Trophoblast cell (in vitro differentiated cells and primary cell): ENCODE data around the gene SCNM1.

ENCODE experiments used
- DNase-seq, 2 donors: peaks; one replicate each; pipeline ENCODE4 v3.0.0-alpha.2; 2016
- H2AFZ ChIP-seq: 2 replicates; pipeline ENCODE4 v1.6.1; 2013; ENCODE audit warnings: low read length, moderate library complexity, mild to moderate bottlenecking; ENCODE audit not compliant: insufficient read depth, poor library complexity
- H2AK5ac ChIP-seq: 2 replicates; pipeline ENCODE4 v1.6.1; 2013; ENCODE audit warnings: mild to moderate bottlenecking, low read length
- H2BK120ac ChIP-seq: 2 replicates; pipeline ENCODE4 v1.6.1; 2013; ENCODE audit warnings: low read length, mild to moderate bottlenecking, moderate library complexity; ENCODE audit not compliant: insufficient read depth, poor library complexity
- H2BK12ac ChIP-seq: 2 replicates; pipeline ENCODE4 v1.6.1; 2013; ENCODE audit warnings: mild to moderate bottlenecking, low read length, moderate library complexity
- H2BK5ac ChIP-seq: 2 replicates; pipeline ENCODE4 v1.6.1; 2013; ENCODE audit warnings: low read length, low read depth, moderate library complexity, mild to moderate bottlenecking; ENCODE audit not compliant: poor library complexity
- H3K14ac ChIP-seq: 2 replicates; pipeline ENCODE4 v1.6.1; 2013; ENCODE audit warnings: mild to moderate bottlenecking, low read length
- H3K18ac ChIP-seq: 2 replicates; pipeline ENCODE4 v1.6.1; 2013; ENCODE audit warnings: mild to moderate bottlenecking, low read length
- H3K23ac ChIP-seq: 2 replicates; pipeline ENCODE4 v1.6.1; 2013; ENCODE audit warnings: low read length
- H3K27ac ChIP-seq: 2 replicates; pipeline ENCODE4 v1.5.1; 2013; ENCODE audit warnings: low read depth, mild to moderate bottlenecking, inconsistent platforms, low read length, moderate library complexity
- H3K27me3 ChIP-seq: 2 replicates; pipeline ENCODE4 v1.6.1; 2013; ENCODE audit warnings: inconsistent platforms, mild to moderate bottlenecking, low read length, moderate library complexity; ENCODE audit not compliant: insufficient read depth
- H3K36me3 ChIP-seq, 2 experiments: 1 replicate in 1 of 2; 2 replicates in 1 of 2; pipeline ENCODE4 v1.6.1; 2013; ENCODE audit warnings: low read length in 2 of 2, mild to moderate bottlenecking in 2 of 2, moderate library complexity in 1 of 2; ENCODE audit not compliant: insufficient read depth in 2 of 2, control insufficient read depth in 1 of 2
- H3K4ac ChIP-seq: 2 replicates; pipeline ENCODE4 v1.6.1; 2013; ENCODE audit warnings: low read depth, mild to moderate bottlenecking, low read length, moderate library complexity
- H3K4me1 ChIP-seq, 2 experiments: 1 replicate in 1 of 2; 2 replicates in 1 of 2; pipeline ENCODE4 v1.6.1; 2013; ENCODE audit warnings: low read length in 2 of 2, mild to moderate bottlenecking in 2 of 2, moderate library complexity in 1 of 2; ENCODE audit not compliant: insufficient read depth in 2 of 2, control insufficient read depth in 1 of 2
- H3K4me2 ChIP-seq: 2 replicates; pipeline ENCODE4 v1.6.1; 2013; ENCODE audit warnings: inconsistent platforms, mild to moderate bottlenecking, low read length, moderate library complexity
- H3K4me3 ChIP-seq: 2 replicates; pipeline ENCODE4 v1.5.1; 2013; ENCODE audit warnings: mild to moderate bottlenecking, low read depth, low read length, inconsistent platforms
- H3K79me1 ChIP-seq: one replicate; pipeline ENCODE4 v1.6.1; 2013; ENCODE audit warnings: low read length
- H3K79me2 ChIP-seq: 2 replicates; pipeline ENCODE4 v1.6.1; 2013; ENCODE audit warnings: low read length, mild to moderate bottlenecking; ENCODE audit not compliant: control insufficient read depth, insufficient read depth, poor library complexity
- H3K9ac ChIP-seq: 2 replicates; pipeline ENCODE4 v1.6.1; 2013; ENCODE audit warnings: mild to moderate bottlenecking, low read length
- H3K9me3 ChIP-seq: 2 replicates; pipeline ENCODE4 v1.6.1; 2013; ENCODE audit warnings: low read depth, mild to moderate bottlenecking, control low read depth, inconsistent platforms, low read length; ENCODE audit not compliant: insufficient read depth
- H4K12ac ChIP-seq: 2 replicates; pipeline ENCODE4 v1.6.1; 2013; ENCODE audit warnings: low read depth, mild to moderate bottlenecking, low read length, moderate library complexity
- H4K8ac ChIP-seq: 2 replicates; pipeline ENCODE4 v1.6.1; 2013; ENCODE audit warnings: low read depth, mild to moderate bottlenecking, low read length, moderate library complexity
- H4K91ac ChIP-seq: one replicate; pipeline ENCODE4 v1.6.1; 2013; ENCODE audit warnings: low read depth, mild to moderate bottlenecking, low read length, moderate library complexity
- WGBS: extraction: QIAGEN DNeasy Blood & Tissue Kit; methylation state at CpG from one replicate; pipeline ENCODE4 v1.1.7; 2013; ENCODE audit warnings: missing lambda C conversion rate; ENCODE audit not compliant: insufficient read length, insufficient coverage; ENCODE audit errors: extremely low coverage; 5-methylcytosine and 5-hydroxymethylcytosine counted together

The SCNM1 gene

DNA sequence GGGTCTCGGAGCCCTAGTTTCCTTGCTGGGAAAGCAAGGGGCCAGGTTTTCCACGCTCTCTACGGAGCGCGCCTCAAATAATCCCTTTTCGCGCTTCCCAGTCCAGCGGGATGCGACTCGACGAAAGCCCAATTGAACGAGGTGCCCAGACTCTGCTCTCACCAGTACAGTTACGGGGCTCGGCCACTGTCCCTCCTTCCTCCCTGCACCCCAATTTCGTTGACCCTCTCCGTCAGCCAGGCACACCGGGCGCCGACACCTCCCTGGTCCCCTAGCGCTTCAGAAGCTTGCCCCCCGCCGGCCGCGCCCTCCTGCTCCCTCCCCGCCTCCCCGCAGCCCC is 19.9 kb upstream of the SCNM1 start:
- H3K4me3 ChIP-seq = peak overlapping the region; percentile 82
- DNase-seq = no peak
- no CpG with 5 or more reads among the region's 26 CpGs for WGBS
- peak overlapping the region; percentile 92 for H3K4me2 ChIP-seq
- H4K91ac ChIP-seq = no peak overlapping the region
- H3K79me1 ChIP-seq = peaks cover 2% of the 10 kb centered on the region
- H2AFZ ChIP-seq = peak overlapping the region; percentile 50
- H3K14ac ChIP-seq = no peak overlapping the region
- no peak overlapping the region for H4K8ac ChIP-seq
- H3K9me3 ChIP-seq = no peaks in the 10 kb centered on the region
- no peak overlapping the region for H3K18ac ChIP-seq
- no peak overlapping the region for H4K12ac ChIP-seq
- no peak overlapping the region for H2BK5ac ChIP-seq
- H3K79me2 ChIP-seq = no peaks in the 10 kb centered on the region
- H2BK12ac ChIP-seq = no peak overlapping the region
- H3K27ac ChIP-seq = no peak overlapping the region
- H3K9ac ChIP-seq = peak overlapping the region; percentile 52
- no peak overlapping the region for H3K23ac ChIP-seq
- no peak overlapping the region for H2AK5ac ChIP-seq
- H3K4ac ChIP-seq = no peak overlapping the region
- H3K27me3 ChIP-seq = peaks cover 16% of the 10 kb centered on the region
- no peak overlapping the region for H2BK120ac ChIP-seq
- no peaks in the 10 kb centered on the region for H3K36me3 ChIP-seq
- peaks cover 8 to 15% of the 10 kb centered on the region in 2 experiments for H3K4me1 ChIP-seq

DNA sequence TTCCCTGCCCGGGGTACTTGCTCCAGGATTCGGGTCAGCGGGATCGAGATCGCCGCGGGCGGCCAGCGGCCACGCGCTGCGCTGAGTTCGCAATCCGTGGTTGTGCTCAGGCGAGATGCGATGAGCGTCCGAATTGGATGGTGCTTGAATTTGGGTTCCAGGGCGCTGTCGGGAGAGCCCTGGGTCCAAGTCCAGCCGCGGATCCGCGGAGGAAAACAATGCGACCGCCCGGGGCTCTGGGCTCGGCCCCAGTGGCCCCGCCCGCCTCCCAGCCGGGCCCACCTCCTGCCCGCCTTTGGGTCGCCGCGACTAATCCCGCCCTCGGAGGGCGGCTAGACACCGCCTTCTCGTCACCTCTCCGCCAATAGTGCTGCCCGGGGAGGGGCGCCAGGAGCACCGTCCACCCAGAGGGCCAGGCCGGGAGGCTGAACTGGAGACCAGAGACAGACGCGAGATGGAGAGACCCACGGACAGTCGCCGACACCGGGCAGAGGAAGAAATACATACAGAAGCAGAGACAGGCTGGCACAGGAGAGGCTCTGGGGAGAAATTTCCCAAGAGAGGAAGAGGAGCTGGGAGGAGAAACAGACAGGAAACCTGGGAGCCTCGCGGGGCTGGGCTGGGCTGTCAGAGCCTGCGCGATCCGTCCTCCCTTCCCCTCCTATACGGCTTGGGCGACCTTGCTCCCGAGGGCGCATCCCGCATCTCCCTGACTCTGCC is 19.4 kb upstream of the SCNM1 start, which contains the start of gene SEMA6C:
TSS of gene SEMA6C (minus strand) at position 220 of the 720 bp plus-strand sequence. CDS start 4,010 bp downstream, outside the sequence.
- peak within 1 kb of the TSS; percentile 50 for H2AFZ ChIP-seq
- peak within 1 kb of the TSS; percentile 81 for H3K9ac ChIP-seq
- no peak within 1 kb of the TSS for H3K18ac ChIP-seq
- whole genome bisulfite sequencing = no CpG with 5 or more reads among the region's 61 CpGs
- no peak within 1 kb of the TSS for H2AK5ac ChIP-seq
- no peaks in the 10 kb centered on the region for H3K36me3 ChIP-seq
- peak within 1 kb of the TSS; percentile 92 for H3K4me2 ChIP-seq
- H3K4ac ChIP-seq = no peak within 1 kb of the TSS
- H4K91ac ChIP-seq = no peak within 1 kb of the TSS
- H3K4me3 ChIP-seq = peak within 1 kb of the TSS; percentile 82
- H3K9me3 ChIP-seq = no peaks in the 10 kb centered on the region
- peaks cover 8 to 15% of the 10 kb centered on the region in 2 experiments for H3K4me1 ChIP-seq
- no peak within 1 kb of the TSS for H2BK120ac ChIP-seq
- H3K27me3 ChIP-seq = peaks cover 16% of the 10 kb centered on the region
- peaks cover 2% of the 10 kb centered on the region for H3K79me1 ChIP-seq
- H2BK12ac ChIP-seq = no peak within 1 kb of the TSS
- H4K12ac ChIP-seq = no peak within 1 kb of the TSS
- H3K79me2 ChIP-seq = no peaks in the 10 kb centered on the region
- no peak within 1 kb of the TSS for H2BK5ac ChIP-seq
- no peak within 1 kb of the TSS for H4K8ac ChIP-seq
- peak; percentile 91 to 92 for DNase-seq
- no peak within 1 kb of the TSS for H3K23ac ChIP-seq
- no peak within 1 kb of the TSS for H3K27ac ChIP-seq
- no peak within 1 kb of the TSS for H3K14ac ChIP-seq

DNA sequence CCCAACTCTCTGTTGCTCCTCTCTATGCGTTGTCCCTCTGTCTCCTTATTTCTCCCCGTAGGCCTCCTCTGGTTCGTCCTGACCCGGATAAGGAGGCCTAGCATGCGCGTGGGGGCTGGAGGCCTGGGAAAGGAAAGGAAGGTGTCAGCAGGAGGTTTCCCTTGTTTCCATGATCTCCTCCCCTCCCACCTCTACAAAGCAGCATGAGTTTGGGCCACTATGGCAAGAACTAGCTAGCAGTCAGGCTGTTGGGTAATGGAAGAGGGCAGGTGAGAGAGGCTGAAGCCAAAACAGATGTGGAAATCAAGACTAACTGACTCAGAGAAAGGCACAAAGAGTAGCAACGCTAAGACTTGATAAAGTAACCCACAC is 18.8 kb upstream of the SCNM1 start:
- H3K18ac ChIP-seq = no peak overlapping the region
- peaks cover 2% of the 10 kb centered on the region for H3K79me1 ChIP-seq
- H2AFZ ChIP-seq = no peak overlapping the region
- H3K9ac ChIP-seq = no peak overlapping the region
- WGBS = no CpG with 5 or more reads among the region's 7 CpGs
- no peak for DNase-seq
- no peak overlapping the region for H2AK5ac ChIP-seq
- H3K23ac ChIP-seq = no peak overlapping the region
- H3K27ac ChIP-seq = no peak overlapping the region
- no peak overlapping the region for H2BK120ac ChIP-seq
- H3K79me2 ChIP-seq = no peaks in the 10 kb centered on the region
- H3K36me3 ChIP-seq = no peaks in the 10 kb centered on the region
- no peak overlapping the region for H4K91ac ChIP-seq
- no peak overlapping the region for H2BK12ac ChIP-seq
- no peak overlapping the region for H3K14ac ChIP-seq
- no peak overlapping the region for H2BK5ac ChIP-seq
- peak overlapping the region; percentile 49 for H3K4me3 ChIP-seq
- H3K4me2 ChIP-seq = peak overlapping the region; percentile 75
- peaks cover 16% of the 10 kb centered on the region for H3K27me3 ChIP-seq
- H3K4me1 ChIP-seq = peaks cover 8 to 15% of the 10 kb centered on the region in 2 experiments
- H3K4ac ChIP-seq = no peak overlapping the region
- H4K12ac ChIP-seq = no peak overlapping the region
- H4K8ac ChIP-seq = no peak overlapping the region
- H3K9me3 ChIP-seq = no peaks in the 10 kb centered on the region

DNA sequence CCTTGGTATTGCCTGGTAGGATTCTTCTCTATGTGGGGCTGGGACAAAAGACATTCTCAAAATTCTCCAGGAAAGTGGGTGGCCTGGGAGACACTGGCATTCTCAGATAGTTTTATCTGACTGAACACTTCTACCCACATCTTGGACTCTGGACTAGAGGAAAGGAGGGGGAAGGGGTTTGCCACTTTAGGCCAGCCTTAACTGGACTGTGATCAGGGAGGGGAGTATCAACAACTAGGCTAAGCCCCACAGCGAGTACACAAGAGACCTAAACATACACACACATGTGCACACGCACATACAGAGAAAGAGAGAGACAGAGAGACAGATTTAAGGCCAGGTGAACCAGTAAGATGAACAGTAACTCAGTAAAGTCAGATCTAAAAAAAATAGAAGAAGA is 18.3 kb upstream of the SCNM1 start:
- Histone ChIP-seq H3K4ac (no peak overlapping the region), H3K9ac (no peak overlapping the region), H2BK5ac (no peak overlapping the region), H2BK120ac (no peak overlapping the region), H3K27me3 (peaks cover 16% of the 10 kb centered on the region), H4K91ac (no peak overlapping the region), H3K4me3 (no peak overlapping the region), H3K79me1 (peaks cover 2% of the 10 kb centered on the region), H3K23ac (peak overlapping the region; percentile 7), H3K9me3 (no peaks in the 10 kb centered on the region), H4K8ac (no peak overlapping the region), H3K4me1 (peaks cover 8 to 15% of the 10 kb centered on the region in 2 experiments), H2BK12ac (no peak overlapping the region), H3K79me2 (no peaks in the 10 kb centered on the region), H3K36me3 (no peaks in the 10 kb centered on the region), H4K12ac (no peak overlapping the region), H3K27ac (no peak overlapping the region), H2AFZ (no peak overlapping the region), H3K14ac (no peak overlapping the region), H3K4me2 (no peak overlapping the region), H3K18ac (no peak overlapping the region), H2AK5ac (no peak overlapping the region)
- no CpG with 5 or more reads among the region's 2 CpGs for WGBS
- DNase-seq = no peak
